ENCODE data around the gene AATF. TPM values are rescaled to one million over a fixed set of nuclear protein-coding genes. Genes with fewer than 3 reads are reported as not detected.

The AATF gene
- total RNA-seq, 1 experiment from 2014 or later, result 61.0 TPM

- TF ChIP-seq ZNF425 (CRISPR knock-in tag; conservative IDR thresholded peaks at IDR 0.05) (no peak), CTCF (IDR thresholded peaks at IDR 0.05) (no peak), USF2 (CRISPR knock-in tag; IDR thresholded peaks at IDR 0.05) (no peak), E2F5 (CRISPR knock-in tag; IDR thresholded peaks at IDR 0.05) (no peak), ATF2 (CRISPR knock-in tag; IDR thresholded peaks at IDR 0.05; ENCODE audit: borderline replicate concordance, low read depth) (no peak), PRDM15 (CRISPR knock-in tag; IDR thresholded peaks at IDR 0.05) (no peak)
Observed at GRCh38 chr17:37097154-37097553, 148.4 kb downstream of the AATF start (continued).

- ChIA-PET CTCF (no interaction called here), POLR2A (no interaction called here)
- DNase-seq (ENCODE audit: low spot score), result no peak
- Mint-ChIP-seq H3K27me3 (ENCODE audit: low read depth) (no peaks in the 10 kb centered on the region), H3K36me3 (peaks cover 62% of the 10 kb centered on the region), H3K4me3 (no peak overlapping the region), H3K9me3 (no peaks in the 10 kb centered on the region), H3K4me1 (peaks cover 20% of the 10 kb centered on the region), H3K27ac (peak overlapping the region; percentile 39; the same call in 1 of the 2 replicates)
- no peak for TF ChIP-seq FOXK1 (CRISPR knock-in tag; IDR thresholded peaks at IDR 0.05)
- no peak for TF ChIP-seq ZNF425 (CRISPR knock-in tag; conservative IDR thresholded peaks at IDR 0.05)
- TF ChIP-seq NR1H2 (CRISPR knock-in tag; IDR thresholded peaks at IDR 0.05), result no peak
- no peak for TF ChIP-seq ZBTB43 (CRISPR knock-in tag; IDR thresholded peaks at IDR 0.05)
- no peak for ATAC-seq
Observed at GRCh38 chr17:37098152-37098551, 149.4 kb downstream of the AATF start.

Measured in WTC11 (cell line).